GM12892 (cell line): ENCODE data around the gene CHAC1.

ENCODE experiments used
- POLR2A ChIP-seq: IDR thresholded peaks from 2 replicates; pipeline ENCODE4 v1.6.1; 2011; ENCODE audit warnings: low read depth, low read length, control low read depth
- POLR2AphosphoS5 ChIP-seq: IDR thresholded peaks from 2 replicates; pipeline ENCODE4 v1.6.1; 2011; ENCODE audit warnings: low read depth, low read length, control low read depth
- TAF1 ChIP-seq: IDR thresholded peaks from 2 replicates; pipeline ENCODE4 v1.6.1; 2011; ENCODE audit warnings: low read depth, mild to moderate bottlenecking, control low read depth, low read length, borderline replicate concordance

- no peak for TF ChIP-seq POLR2A
- TF ChIP-seq POLR2AphosphoS5: no peak
- no peak for TF ChIP-seq TAF1
Measured at GRCh38 chr15:40955141-40955903, 2.1 kb downstream of the CHAC1 start.
